DOHH2 (cell line): ENCODE measurements around the gene DES.

ENCODE experiments used
- EZH2phosphoT487 ChIP-seq: fragments of 200-600 bp; sonication (generic); IDR thresholded peaks from 2 replicates; pipeline ENCODE4 v1.6.1; 2017; ENCODE audit warnings: borderline replicate concordance, mild to moderate bottlenecking, antibody characterized with exemption, low read length, moderate library complexity, mixed read lengths
- TF ChIP-seq, protein P1 (sequence below): fragments of 200-600 bp; sonication (generic); IDR thresholded peaks from one replicate; pipeline ENCODE4 v1.5.1; 2014; ENCODE audit warnings: antibody characterized with exemption, mild to moderate bottlenecking, low read depth, low read length; ENCODE audit not compliant: poor library complexity, severe bottlenecking

DNA sequence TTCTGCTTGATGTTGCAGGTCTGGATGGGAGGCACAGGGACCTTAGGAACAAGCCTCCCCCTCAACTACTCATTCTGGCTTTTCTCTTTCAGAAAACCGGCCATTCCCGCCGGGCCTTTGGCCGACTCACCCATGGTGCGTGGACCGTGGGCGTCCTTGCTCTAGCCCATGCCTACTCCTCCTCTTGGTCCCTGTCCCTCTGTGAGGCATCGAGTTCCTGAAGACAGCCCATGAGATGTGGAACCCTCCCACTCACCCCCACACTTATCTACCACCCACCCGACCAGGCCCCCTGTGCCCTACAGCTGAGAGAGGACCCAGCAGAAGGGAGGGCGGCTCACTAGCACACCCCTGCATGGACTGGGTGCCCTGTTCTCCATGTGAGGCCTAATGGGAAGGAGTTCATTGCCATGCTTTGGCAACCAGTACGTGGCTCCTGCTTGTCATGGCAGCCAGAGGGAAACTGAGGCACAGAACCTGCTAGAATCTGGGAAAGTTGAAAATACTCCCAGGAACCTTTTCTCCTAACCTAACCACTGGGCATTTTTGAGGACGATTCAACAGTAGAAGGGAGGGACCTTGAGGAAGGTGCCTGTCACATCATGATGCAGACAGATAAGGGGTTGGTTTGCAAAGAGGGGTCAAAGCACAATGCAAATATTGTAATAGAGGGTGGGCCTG is 25.0 kb downstream of the DES start:
- TF ChIP-seq, protein P1, sequence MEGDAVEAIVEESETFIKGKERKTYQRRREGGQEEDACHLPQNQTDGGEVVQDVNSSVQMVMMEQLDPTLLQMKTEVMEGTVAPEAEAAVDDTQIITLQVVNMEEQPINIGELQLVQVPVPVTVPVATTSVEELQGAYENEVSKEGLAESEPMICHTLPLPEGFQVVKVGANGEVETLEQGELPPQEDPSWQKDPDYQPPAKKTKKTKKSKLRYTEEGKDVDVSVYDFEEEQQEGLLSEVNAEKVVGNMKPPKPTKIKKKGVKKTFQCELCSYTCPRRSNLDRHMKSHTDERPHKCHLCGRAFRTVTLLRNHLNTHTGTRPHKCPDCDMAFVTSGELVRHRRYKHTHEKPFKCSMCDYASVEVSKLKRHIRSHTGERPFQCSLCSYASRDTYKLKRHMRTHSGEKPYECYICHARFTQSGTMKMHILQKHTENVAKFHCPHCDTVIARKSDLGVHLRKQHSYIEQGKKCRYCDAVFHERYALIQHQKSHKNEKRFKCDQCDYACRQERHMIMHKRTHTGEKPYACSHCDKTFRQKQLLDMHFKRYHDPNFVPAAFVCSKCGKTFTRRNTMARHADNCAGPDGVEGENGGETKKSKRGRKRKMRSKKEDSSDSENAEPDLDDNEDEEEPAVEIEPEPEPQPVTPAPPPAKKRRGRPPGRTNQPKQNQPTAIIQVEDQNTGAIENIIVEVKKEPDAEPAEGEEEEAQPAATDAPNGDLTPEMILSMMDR = no peak
- TF ChIP-seq EZH2phosphoT487 = no peak
